HG03097 (cell line): ENCODE data around the gene TLL1.

Experiments
- ATAC-seq: cut with Tn5 transposase; IDR thresholded peaks from one replicate; pipeline ENCODE4 v1.9.1; 2021; ENCODE audit not compliant: unreplicated experiment, low FRiP score

Gene TLL1

GRCh38 chr4:165879641-165880040 lies 6.6 kb downstream of the TLL1 start:
- no peak for ATAC-seq

DNA sequence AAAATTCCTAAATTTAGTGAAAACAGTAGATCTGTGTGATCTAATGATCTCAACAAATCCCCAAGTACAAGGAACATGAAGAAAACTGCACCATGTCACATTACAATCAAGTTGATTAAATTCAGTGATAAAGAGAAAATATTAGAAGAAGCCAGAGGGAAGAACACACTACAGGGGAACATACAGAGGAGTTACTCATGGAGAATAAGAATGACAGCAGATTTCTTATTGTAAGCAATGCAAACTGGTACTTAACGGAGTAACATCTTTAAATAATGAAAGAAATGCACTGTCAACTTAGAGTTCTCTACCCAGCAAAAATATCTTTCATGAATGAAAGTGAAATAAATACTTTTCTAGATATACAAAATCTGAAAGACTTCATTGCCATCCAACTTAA lies 21.1 kb downstream of the TLL1 start:
- no peak for ATAC-seq

DNA sequence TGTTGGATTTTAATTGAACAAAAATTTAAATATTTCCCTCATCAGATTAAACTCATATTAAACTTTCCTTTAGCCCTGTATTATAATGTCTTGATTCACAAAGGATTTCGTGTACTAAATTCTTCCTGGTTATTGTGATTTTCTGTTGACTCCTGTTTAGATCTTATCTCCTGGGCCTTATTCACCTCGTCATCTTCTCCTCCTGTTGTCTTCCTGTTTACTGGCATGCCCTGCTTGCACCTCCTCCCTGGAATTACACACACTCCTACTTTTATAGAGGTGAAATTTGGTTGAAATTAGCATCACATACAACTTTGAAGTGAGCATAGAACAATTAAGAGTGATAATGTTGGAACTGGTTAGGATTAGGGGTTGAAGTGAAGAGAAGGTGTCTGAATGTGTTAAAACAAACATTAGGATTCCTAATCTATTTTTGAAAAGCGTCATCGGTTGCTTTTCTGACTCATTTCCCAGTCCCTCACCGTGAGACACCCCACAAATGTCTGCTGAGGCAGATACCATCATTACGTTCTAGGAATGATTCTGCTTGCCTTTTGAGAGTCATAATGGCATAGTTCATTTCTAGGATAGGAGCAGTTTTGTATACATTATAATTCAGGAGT lies 32.5 kb downstream of the TLL1 start:
- ATAC-seq, result no peak

- no peak for ATAC-seq
Measured at GRCh38 chr4:165906272-165906671, 33.2 kb downstream of the TLL1 start.

- no peak for ATAC-seq
Measured at GRCh38 chr4:165909947-165910346, 36.9 kb downstream of the TLL1 start.

GRCh38 chr4:165915215-165915614 lies 42.2 kb downstream of the TLL1 start:
- ATAC-seq, result no peak

- ATAC-seq, result no peak
Measured at GRCh38 chr4:165921546-165921945, 48.5 kb downstream of the TLL1 start.

- ATAC-seq, result no peak
Measured at GRCh38 chr4:165922747-165923146, 49.7 kb downstream of the TLL1 start.

GRCh38 chr4:165926307-165926706 lies 53.3 kb downstream of the TLL1 start:
- no peak for ATAC-seq

DNA sequence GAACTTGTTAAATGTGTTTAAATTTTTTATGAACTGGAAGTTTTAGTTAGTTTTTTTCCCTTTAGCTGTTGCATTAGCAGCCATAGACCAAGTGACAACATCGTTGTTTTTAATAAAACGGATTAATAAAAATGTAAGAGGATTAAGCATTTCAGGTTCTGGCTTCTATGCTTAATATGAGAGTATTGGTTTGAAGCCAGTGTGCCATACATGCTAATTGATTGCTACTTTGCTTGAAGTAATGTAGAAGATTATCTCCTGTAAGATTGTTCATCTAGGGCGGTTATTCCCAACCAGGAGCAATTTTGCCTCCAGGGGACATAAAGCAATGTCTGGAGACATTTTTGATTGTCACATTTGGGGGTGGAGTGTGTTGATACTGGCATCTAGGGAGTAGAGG lies 54.3 kb downstream of the TLL1 start:
- no peak for ATAC-seq

DNA sequence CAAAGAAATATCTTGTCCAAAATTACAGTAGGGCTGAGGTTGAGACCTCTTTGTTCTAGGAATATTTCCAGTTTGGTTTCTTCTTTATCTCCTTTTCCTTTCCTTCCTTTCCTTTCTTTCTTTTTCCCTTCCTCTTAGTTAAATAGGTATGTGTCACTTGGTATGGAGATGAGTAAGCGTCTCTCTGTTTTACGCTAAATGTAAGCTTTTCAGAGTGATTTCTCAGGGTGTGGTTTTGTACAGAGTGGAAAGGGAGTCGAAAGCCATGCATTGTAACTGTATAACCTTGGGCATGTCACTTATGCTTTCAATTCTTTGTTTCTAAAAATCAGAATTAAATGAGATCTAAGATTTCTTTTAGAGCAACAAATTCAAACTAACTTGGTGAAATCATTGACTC lies 54.8 kb downstream of the TLL1 start:
- no peak for ATAC-seq

DNA sequence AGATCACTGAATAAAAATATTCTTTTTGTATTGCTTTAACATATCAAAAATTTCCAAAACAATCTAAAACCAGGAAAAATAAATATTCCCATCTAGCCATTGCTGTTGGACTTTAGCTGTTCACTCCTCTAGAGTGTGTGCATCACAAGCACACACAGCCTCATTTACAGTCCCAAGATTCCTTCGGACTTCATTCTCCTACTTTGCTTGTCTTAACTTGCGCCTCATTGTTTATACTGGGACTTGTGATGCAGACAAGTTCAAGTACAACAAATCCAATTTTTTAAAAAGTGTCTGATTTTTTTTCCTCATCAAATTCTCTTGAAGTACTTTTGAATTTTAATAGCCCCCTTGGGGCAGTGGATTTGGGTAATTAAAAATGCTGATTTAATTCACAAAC lies 55.6 kb downstream of the TLL1 start:
- ATAC-seq, result no peak

- ATAC-seq, result no peak
Measured at GRCh38 chr4:165929662-165930061, 56.6 kb downstream of the TLL1 start.

GRCh38 chr4:165931741-165932140 lies 58.7 kb downstream of the TLL1 start:
- ATAC-seq, result no peak

- ATAC-seq, result no peak
Measured at GRCh38 chr4:165944900-165945299, 71.9 kb downstream of the TLL1 start.

DNA sequence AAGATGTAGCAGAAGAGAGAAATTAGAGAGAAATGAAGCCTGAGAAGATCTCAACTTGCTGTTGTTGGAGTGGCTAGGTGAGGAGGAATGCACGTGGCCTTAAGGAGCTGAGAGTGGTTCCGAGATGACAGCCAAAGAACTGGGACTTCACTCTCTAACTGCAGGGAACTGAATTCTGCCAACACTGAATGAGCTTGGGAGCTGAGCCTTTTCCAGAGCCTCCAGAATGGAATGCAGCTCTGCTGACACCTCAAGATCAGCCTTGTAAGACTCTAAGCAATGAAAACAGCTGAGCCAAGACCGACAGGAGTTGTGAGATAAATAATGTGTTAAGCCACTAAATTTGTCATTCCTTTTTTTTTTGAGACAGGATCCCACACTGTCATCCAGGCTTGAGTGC lies 73.0 kb downstream of the TLL1 start:
- no peak for ATAC-seq

DNA sequence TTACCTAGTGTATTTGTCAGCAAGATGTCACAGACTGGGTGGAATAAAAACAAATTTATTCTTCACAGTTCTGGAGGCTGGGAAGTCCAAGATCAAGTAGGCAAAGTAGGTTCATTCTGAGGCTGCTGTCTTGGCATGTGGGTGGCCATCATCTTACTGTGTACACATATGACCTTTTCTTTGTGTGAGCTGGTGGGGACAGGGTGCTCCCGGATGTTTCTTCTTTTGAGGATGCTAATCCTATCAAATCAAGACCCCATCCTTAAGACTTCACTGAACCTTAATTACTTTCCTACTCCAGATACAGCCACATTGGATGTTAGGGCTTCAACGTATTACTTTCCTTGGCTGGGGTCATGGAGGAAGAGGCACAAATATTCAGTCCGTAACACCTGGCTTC lies 74.0 kb downstream of the TLL1 start:
- no peak for ATAC-seq

GRCh38 chr4:165953181-165953580 lies 80.1 kb downstream of the TLL1 start:
- no peak for ATAC-seq

- ATAC-seq, result no peak
Measured at GRCh38 chr4:165963621-165964020, 90.6 kb downstream of the TLL1 start.

DNA sequence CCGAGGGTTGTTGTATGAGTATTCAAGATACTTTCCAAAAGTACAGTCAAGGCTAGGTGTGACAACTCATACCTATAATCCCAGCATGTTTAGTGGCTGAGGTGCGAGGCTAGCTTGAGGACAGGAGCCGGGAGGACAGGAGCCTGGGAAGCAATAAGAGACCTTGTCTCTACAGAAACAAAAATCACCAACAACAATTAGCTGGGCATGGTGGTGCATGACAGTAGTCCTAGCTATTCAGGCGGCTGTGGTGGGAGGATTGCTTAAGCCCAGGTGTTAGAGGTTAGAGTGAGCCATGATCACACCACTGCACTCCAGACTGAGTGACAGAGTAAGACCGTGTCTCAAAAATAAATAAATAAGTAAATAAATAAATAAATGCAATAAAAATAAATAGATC lies 91.6 kb downstream of the TLL1 start:
- ATAC-seq, result no peak

- ATAC-seq, result no peak
Measured at GRCh38 chr4:165965503-165965902, 92.5 kb downstream of the TLL1 start.

DNA sequence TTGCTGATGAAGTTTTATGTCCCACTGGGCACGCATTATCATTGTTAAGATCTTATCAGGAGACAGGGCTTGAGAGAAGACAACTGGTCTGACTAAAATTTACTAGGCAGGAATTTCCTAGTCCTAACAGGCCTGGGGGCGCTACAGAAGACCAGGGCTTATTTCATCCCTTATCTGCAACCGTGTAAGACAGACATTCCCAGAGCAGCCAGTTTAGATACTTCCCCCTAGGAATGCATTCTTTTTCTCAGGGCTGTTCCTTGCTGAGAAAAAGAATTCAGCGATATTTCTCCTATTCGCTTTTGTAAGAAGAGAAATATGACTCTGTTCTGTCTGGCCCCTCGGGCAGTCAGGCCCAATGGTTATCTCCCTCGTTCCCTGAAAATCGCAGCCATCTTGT lies 93.8 kb downstream of the TLL1 start:
- ATAC-seq, result no peak

- ATAC-seq, result no peak
Measured at GRCh38 chr4:165967486-165967885, 94.4 kb downstream of the TLL1 start.
